Measurements from ENCODE around the gene FBXL17. TPM values are rescaled to one million over a fixed set of nuclear protein-coding genes. Genes with fewer than 3 reads are reported as not detected.

FBXL17 gene
- total and polyA plus RNA-seq, 2 of the 4 experiments (the other 2 are of a cell fraction): 3.9 to 8.1 TPM

- no peak overlapping the region for H3K4ac ChIP-seq (ENCODE audit: low read depth, low read length)
- no peaks in the 10 kb centered on the region for H3K79me1 ChIP-seq (ENCODE audit: low read depth in 1 of 2, low read length in 2 of 2)
- dilution Hi-C loops (cut with HindIII; ENCODE audit: low sequenced_read_pairs, unreplicated experiment): no loop called here
- no peaks in the 10 kb centered on the region for H4K20me1 ChIP-seq (ENCODE audit: insufficient read depth, low read length)
- H3K4me2 ChIP-seq (ENCODE audit: low read depth, low read length): no peak overlapping the region
- DNase-seq (no peak), ATAC-seq (ENCODE audit: low read depth) (no peak)
- no peaks in the 10 kb centered on the region for H3K27me3 ChIP-seq (ENCODE audit: control insufficient read depth, insufficient read depth, low read length)
- no peak overlapping the region for H2AFZ ChIP-seq (replicated peaks; ENCODE audit: low read length, poor library complexity)
- ChIA-PET POLR2A (ENCODE audit: unreplicated experiment) (no interaction called here), CTCF (no interaction called here)
- no peak overlapping the region for H4K8ac ChIP-seq (ENCODE audit: low read depth in 2 of 2, low read length in 2 of 2)
- no peaks in the 10 kb centered on the region for H3K4me1 ChIP-seq (ENCODE audit: control insufficient read depth, insufficient read depth, low read length)
- H3K27ac ChIP-seq (ENCODE audit: insufficient read depth, low read length): no peak overlapping the region
- H2BK120ac ChIP-seq (ENCODE audit: low read depth, low read length): no peak overlapping the region
- no peak overlapping the region for H2BK5ac ChIP-seq (ENCODE audit: low read depth, low read length, poor library complexity, severe bottlenecking)
- no peak overlapping the region for H2BK15ac ChIP-seq (ENCODE audit: low read depth, low read length)
- intact Hi-C loops (cut with micrococcal nuclease): no loop called here
- H3K23ac ChIP-seq (ENCODE audit: low read depth, low read length): no peak overlapping the region
- H2AK5ac ChIP-seq (ENCODE audit: low read depth, low read length): no peak overlapping the region
- H3K4me3 ChIP-seq (ENCODE audit: insufficient read depth, low read depth, low read length): no peak overlapping the region
- H3K56ac ChIP-seq (ENCODE audit: extremely low read depth, insufficient read depth, low read length): no peak overlapping the region
- no peak for TF ChIP-seq POLR2A (IDR thresholded peaks at IDR 0.05; ENCODE audit: low read depth, low read length)
- no peak for TF ChIP-seq RFX5 (IDR thresholded peaks at IDR 0.05; ENCODE audit: low read depth, low read length)
- no peak for TF ChIP-seq USF2 (IDR thresholded peaks at IDR 0.05; ENCODE audit: low read depth, low read length)
- no peak for TF ChIP-seq CTCF (conservative IDR thresholded peaks at IDR 0.05; ENCODE audit: low read depth, low read length)
- TF ChIP-seq SMC3 (IDR thresholded peaks at IDR 0.05; ENCODE audit: low read depth, low read length): no peak
- TF ChIP-seq FOS (IDR thresholded peaks at IDR 0.05; ENCODE audit: low read depth, low read length): no peak
- TF ChIP-seq MAFK (IDR thresholded peaks at IDR 0.05; ENCODE audit: low read depth, low read length): no peak
- no peak for TF ChIP-seq CEBPB (IDR thresholded peaks at IDR 0.05; ENCODE audit: low read depth, low read length)
- TF ChIP-seq MXI1 (IDR thresholded peaks at IDR 0.05; ENCODE audit: borderline replicate concordance, low read depth, low read length): no peak
- TF ChIP-seq CHD1 (IDR thresholded peaks at IDR 0.05; ENCODE audit: low read depth, low read length): no peak
- no peak for TF ChIP-seq BHLHE40 (IDR thresholded peaks at IDR 0.05; ENCODE audit: low read depth, low read length)
- TF ChIP-seq RAD21 (IDR thresholded peaks at IDR 0.05; ENCODE audit: low read length): no peak
- TF ChIP-seq ELK1 (IDR thresholded peaks at IDR 0.05; ENCODE audit: borderline replicate concordance, low read depth, low read length): no peak
- TF ChIP-seq RCOR1 (IDR thresholded peaks at IDR 0.05; ENCODE audit: insufficient replicate concordance, low read length): no peak
- TF ChIP-seq MAZ (IDR thresholded peaks at IDR 0.05; ENCODE audit: borderline replicate concordance, low read depth, low read length): no peak
- no peak for TF ChIP-seq NFE2L2 (IDR thresholded peaks at IDR 0.05; ENCODE audit: low read depth, low read length)
- H3K18ac ChIP-seq (ENCODE audit: low read depth, low read length): no peak overlapping the region
- no peak overlapping the region for H3K9ac ChIP-seq (ENCODE audit: low read depth, low read length)
- H2BK20ac ChIP-seq (ENCODE audit: low read depth, low read length): no peak overlapping the region
- H4K5ac ChIP-seq (ENCODE audit: low read depth, low read length): no peak overlapping the region
- H2AK9ac ChIP-seq (replicated peaks; ENCODE audit: low read depth, low read length, poor library complexity): no peak overlapping the region
- in situ Hi-C loops (cut with MboI; ENCODE audit: low sequenced_read_pairs): no loop called here
- no peak overlapping the region for H3K14ac ChIP-seq (replicated peaks; ENCODE audit: low read depth, low read length)
- H3K9me1 ChIP-seq (ENCODE audit: insufficient read depth, low read length): no peaks in the 10 kb centered on the region
- H4K91ac ChIP-seq (ENCODE audit: insufficient read depth, low read depth, low read length): no peak overlapping the region
- no peaks in the 10 kb centered on the region for H3K9me3 ChIP-seq (ENCODE audit: control insufficient read depth, insufficient read depth, low read length)
- H3K36me3 ChIP-seq (ENCODE audit: control insufficient read depth, insufficient read depth, low read length): no peaks in the 10 kb centered on the region
- BruUV-seq (replicated peaks): no TSS peak
These were observed 438.0 kb downstream of the FBXL17 start for GRCh38 chr5:107943923-107944322.

All from IMR-90 (cell line).